Activated CD4-positive, alpha-beta memory T cell treated with anti-CD3 and anti-CD28 coated beads, Interleukin-2, amount 10 ng/mL, durations not matched to agents 7 days and 5 days (primary cell): ENCODE measurements around the gene RSF1. TPM values are rescaled to one million over a fixed set of nuclear protein-coding genes. Genes with fewer than 3 reads are reported as not detected.

Experiments
- CTCF ChIA-PET: fragments of 350-600 bp; sonication (Branson Sonifier 250); formaldehyde crosslinking; loops from one replicate; lab custom pipeline; 2021; ENCODE audit warnings: antibody characterized with exemption, inconsistent platforms; lab: Charles Lee
- POLR2A ChIA-PET: fragments of 350-600 bp; sonication (Branson Sonifier 250); formaldehyde crosslinking; loops from one replicate; lab custom pipeline; 2021; ENCODE audit warnings: antibody characterized with exemption; lab: Charles Lee
- DNase-seq: peaks from one replicate; pipeline ENCODE4 v3.0.0-alpha.2; 2020
- H3K27ac Mint-ChIP-seq: one replicate; pipeline ENCODE4 v1.8.0; 2021; ENCODE audit warnings: mild to moderate bottlenecking, mixed read lengths
- H3K27me3 Mint-ChIP-seq: one replicate; pipeline ENCODE4 v1.8.0; 2021; ENCODE audit warnings: mixed read lengths
- H3K36me3 Mint-ChIP-seq: one replicate; pipeline ENCODE4 v1.8.0; 2021; ENCODE audit warnings: low read depth, mixed read lengths
- H3K4me1 Mint-ChIP-seq: one replicate; pipeline ENCODE4 v1.8.0; 2021; ENCODE audit warnings: mixed read lengths
- H3K4me3 Mint-ChIP-seq: one replicate; pipeline ENCODE4 v1.8.0; 2021; ENCODE audit warnings: mild to moderate bottlenecking, mixed read lengths
- H3K9me3 Mint-ChIP-seq: one replicate; pipeline ENCODE4 v1.8.0; 2021; ENCODE audit warnings: mixed read lengths
- total RNA-seq, 2 experiments: library from RNA; stranded (reverse); gene quantifications; one replicate each; pipeline ENCODE4 v1.2.3, GENCODE V29; 2021

RSF1 gene
- total RNA-seq, 2 experiments from 2014 or later: 58.6 to 62.5 TPM

- Mint-ChIP-seq H3K36me3 (peaks cover 43% of the 10 kb centered on the region), H3K4me1 (peaks cover 4% of the 10 kb centered on the region), H3K27ac (no peak overlapping the region), H3K4me3 (no peak overlapping the region), H3K27me3 (no peaks in the 10 kb centered on the region), H3K9me3 (peaks cover 17% of the 10 kb centered on the region)
- DNase-seq: no peak
- ChIA-PET CTCF (no interaction called here), POLR2A (no interaction called here)
These were observed 92.2 kb downstream of the RSF1 start for GRCh38 chr11:77728203-77728786.

GRCh38 chr11:77726524-77726923, 94.0 kb downstream of the RSF1 start:
- Mint-ChIP-seq H3K9me3 (peaks cover 10% of the 10 kb centered on the region), H3K27me3 (no peaks in the 10 kb centered on the region), H3K4me3 (no peak overlapping the region), H3K4me1 (peaks cover 4% of the 10 kb centered on the region), H3K27ac (no peak overlapping the region), H3K36me3 (peaks cover 34% of the 10 kb centered on the region)
- POLR2A ChIA-PET: no interaction called here
- CTCF ChIA-PET: no interaction called here
- DNase-seq: no peak

- CTCF ChIA-PET: no interaction called here
- Mint-ChIP-seq H3K4me3 (no peak overlapping the region), H3K9me3 (peaks cover 2% of the 10 kb centered on the region), H3K4me1 (peaks cover 4% of the 10 kb centered on the region), H3K27ac (no peak overlapping the region), H3K36me3 (peaks cover 27% of the 10 kb centered on the region), H3K27me3 (no peaks in the 10 kb centered on the region)
- POLR2A ChIA-PET: no interaction called here
- no peak for DNase-seq
These were observed 95.1 kb downstream of the RSF1 start for GRCh38 chr11:77725433-77725832.

GRCh38 chr11:77724636-77725035, 95.9 kb downstream of the RSF1 start:
- Mint-ChIP-seq H3K4me3 (no peak overlapping the region), H3K27ac (no peak overlapping the region), H3K27me3 (no peaks in the 10 kb centered on the region), H3K9me3 (no peaks in the 10 kb centered on the region), H3K36me3 (peaks cover 25% of the 10 kb centered on the region), H3K4me1 (peaks cover 4% of the 10 kb centered on the region)
- ChIA-PET POLR2A (no interaction called here), CTCF (no interaction called here)
- no peak for DNase-seq

DNA sequence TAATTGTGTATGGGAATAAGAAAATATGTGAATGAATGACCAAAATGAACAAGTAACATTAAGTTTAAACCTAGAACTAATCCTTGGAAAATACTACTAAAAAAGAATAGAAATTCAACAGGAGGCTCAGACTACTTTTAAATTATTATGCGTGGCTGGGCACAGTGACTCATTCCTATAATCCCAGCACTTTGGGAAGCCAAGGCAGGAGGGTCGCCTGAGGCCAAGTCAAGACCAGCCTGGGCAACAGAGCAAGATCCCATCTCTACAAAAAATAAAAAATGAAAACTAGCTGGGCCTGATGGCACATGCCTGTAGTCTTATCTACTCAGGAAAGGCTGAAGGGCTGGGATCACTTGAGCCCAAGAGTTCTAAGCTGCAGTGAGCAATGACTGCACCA, 97.5 kb downstream of the RSF1 start:
- ChIA-PET POLR2A (no interaction called here), CTCF (no interaction called here)
- Mint-ChIP-seq H3K27me3 (no peaks in the 10 kb centered on the region), H3K4me3 (no peak overlapping the region), H3K27ac (no peak overlapping the region), H3K36me3 (peaks cover 35% of the 10 kb centered on the region), H3K4me1 (peaks cover 4% of the 10 kb centered on the region), H3K9me3 (no peaks in the 10 kb centered on the region)
- no peak for DNase-seq

- peaks cover 8% of the 10 kb centered on the region for H3K4me1 Mint-ChIP-seq
- peaks cover 10% of the 10 kb centered on the region for H3K36me3 Mint-ChIP-seq
- no peak for DNase-seq
- H3K27me3 Mint-ChIP-seq: no peaks in the 10 kb centered on the region
- H3K4me3 Mint-ChIP-seq: no peak overlapping the region
- ChIA-PET CTCF (interaction anchor here (0.7 kb wide), 1 partner anchor 150 kb away, joined by 4 read pairs; no protein-coding TSS in a partner anchor), POLR2A (no interaction called here)
- no peaks in the 10 kb centered on the region for H3K9me3 Mint-ChIP-seq
- H3K27ac Mint-ChIP-seq: no peak overlapping the region
These were observed 110.2 kb downstream of the RSF1 start for GRCh38 chr11:77710358-77710757.

DNA sequence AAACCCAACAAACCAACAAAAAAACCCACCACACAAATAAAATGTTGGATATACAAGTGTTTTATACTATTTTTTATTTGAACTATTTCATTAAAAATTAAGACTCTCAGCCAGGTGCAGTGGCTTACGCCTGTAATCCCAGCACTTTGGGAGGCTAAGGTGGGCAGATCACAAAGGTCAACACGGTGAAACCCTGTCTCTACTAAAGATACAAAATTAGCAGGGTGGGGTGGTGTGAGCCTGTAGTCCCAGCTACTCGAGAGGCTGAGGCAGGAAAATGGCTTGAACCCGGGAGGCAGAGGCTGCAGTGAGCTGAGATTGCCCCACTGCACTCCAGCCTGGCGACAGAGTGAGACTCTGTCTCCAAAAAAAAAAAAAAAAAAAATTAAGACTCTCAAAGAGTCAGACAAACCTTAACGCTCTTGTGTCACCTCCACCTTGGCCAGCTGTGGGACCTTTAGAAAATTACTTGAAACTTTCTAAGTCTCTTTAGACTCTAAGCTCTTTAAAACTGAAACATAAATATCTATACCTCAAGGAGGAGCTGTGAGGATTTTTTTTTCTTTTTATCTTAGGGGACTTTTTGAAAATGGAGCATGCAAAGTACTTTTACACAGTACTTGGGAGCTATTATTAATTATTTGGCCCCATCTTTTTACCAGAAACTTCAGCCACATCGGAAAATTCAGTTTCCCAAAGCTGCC, 114.5 kb downstream of the RSF1 start:
- H3K4me3 Mint-ChIP-seq: no peak overlapping the region
- H3K27ac Mint-ChIP-seq: no peak overlapping the region
- no peaks in the 10 kb centered on the region for H3K9me3 Mint-ChIP-seq
- POLR2A ChIA-PET: no interaction called here
- peaks cover 29% of the 10 kb centered on the region for H3K36me3 Mint-ChIP-seq
- no peak for DNase-seq
- H3K27me3 Mint-ChIP-seq: no peaks in the 10 kb centered on the region
- peaks cover 9% of the 10 kb centered on the region for H3K4me1 Mint-ChIP-seq
- CTCF ChIA-PET: no interaction called here

DNA sequence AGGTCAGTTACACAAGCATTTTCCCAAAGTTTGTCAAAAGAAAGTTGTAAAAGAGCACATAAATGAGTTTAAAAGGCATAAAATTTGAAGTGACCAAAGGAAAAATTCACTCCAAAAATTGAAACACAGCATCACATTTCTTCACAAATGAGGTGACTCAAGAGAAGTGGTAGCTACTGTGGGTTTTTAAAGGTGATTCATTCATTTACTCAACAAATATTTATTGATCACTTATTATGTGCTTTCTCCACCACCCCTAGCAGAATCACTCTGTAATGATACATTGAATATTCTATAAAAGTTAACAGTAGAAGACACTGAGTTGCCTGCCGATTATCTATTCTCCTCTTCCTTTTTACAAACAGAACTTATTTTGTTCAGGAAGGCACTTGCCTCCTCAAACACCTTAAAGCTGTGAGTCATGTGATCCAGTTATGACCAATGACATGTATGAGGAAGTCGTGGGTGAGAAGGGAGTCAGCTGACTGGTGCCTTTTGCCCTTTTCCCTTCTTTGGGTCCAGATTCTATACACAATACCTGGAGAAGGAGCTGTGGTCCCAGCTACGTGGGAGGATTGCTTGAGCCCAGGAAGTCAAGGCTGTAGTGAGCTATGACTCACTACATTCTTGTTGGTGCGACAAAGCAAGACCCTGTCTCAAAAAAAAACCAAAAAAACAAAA, 115.2 kb downstream of the RSF1 start:
- Mint-ChIP-seq H3K9me3 (no peaks in the 10 kb centered on the region), H3K27ac (no peak overlapping the region), H3K36me3 (peaks cover 33% of the 10 kb centered on the region), H3K27me3 (no peaks in the 10 kb centered on the region), H3K4me3 (no peak overlapping the region), H3K4me1 (peaks cover 11% of the 10 kb centered on the region)
- DNase-seq: no peak
- CTCF ChIA-PET: no interaction called here
- POLR2A ChIA-PET: no interaction called here

- Mint-ChIP-seq H3K27ac (no peak overlapping the region), H3K9me3 (no peaks in the 10 kb centered on the region), H3K4me1 (peaks cover 11% of the 10 kb centered on the region), H3K27me3 (no peaks in the 10 kb centered on the region), H3K36me3 (peaks cover 38% of the 10 kb centered on the region), H3K4me3 (no peak overlapping the region)
- CTCF ChIA-PET: no interaction called here
- POLR2A ChIA-PET: no interaction called here
- DNase-seq: no peak
These were observed 116.5 kb downstream of the RSF1 start for GRCh38 chr11:77704029-77704428.

- H3K27me3 Mint-ChIP-seq: no peaks in the 10 kb centered on the region
- H3K4me3 Mint-ChIP-seq: no peak overlapping the region
- peaks cover 55% of the 10 kb centered on the region for H3K36me3 Mint-ChIP-seq
- DNase-seq: no peak
- no peaks in the 10 kb centered on the region for H3K9me3 Mint-ChIP-seq
- CTCF ChIA-PET: no interaction called here
- H3K27ac Mint-ChIP-seq: no peak overlapping the region
- POLR2A ChIA-PET: no interaction called here
- H3K4me1 Mint-ChIP-seq: peaks cover 2% of the 10 kb centered on the region
These were observed 121.1 kb downstream of the RSF1 start for GRCh38 chr11:77699425-77699824.

DNA sequence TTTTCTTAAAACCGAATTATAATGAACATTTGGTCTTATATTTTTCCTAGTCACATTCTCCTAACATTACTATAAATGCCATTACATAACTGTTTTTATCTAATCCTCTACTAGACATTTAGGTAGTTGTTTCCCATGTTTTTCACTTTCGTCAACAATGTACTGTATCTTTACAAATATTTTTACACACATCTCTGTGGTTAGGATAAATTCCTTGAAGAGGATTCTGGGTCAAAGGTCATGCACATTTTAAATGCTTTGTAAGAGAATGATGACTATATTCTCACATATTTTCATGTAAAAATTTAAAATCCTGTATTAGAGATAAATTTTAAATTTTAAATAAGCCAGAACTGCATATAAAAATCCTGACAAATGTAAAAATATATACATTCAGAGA, 121.6 kb downstream of the RSF1 start:
- Mint-ChIP-seq H3K36me3 (peaks cover 51% of the 10 kb centered on the region), H3K27me3 (no peaks in the 10 kb centered on the region), H3K4me1 (peaks cover 2% of the 10 kb centered on the region), H3K27ac (no peak overlapping the region), H3K4me3 (no peak overlapping the region), H3K9me3 (no peaks in the 10 kb centered on the region)
- no peak for DNase-seq
- POLR2A ChIA-PET: no interaction called here
- CTCF ChIA-PET: no interaction called here

DNA sequence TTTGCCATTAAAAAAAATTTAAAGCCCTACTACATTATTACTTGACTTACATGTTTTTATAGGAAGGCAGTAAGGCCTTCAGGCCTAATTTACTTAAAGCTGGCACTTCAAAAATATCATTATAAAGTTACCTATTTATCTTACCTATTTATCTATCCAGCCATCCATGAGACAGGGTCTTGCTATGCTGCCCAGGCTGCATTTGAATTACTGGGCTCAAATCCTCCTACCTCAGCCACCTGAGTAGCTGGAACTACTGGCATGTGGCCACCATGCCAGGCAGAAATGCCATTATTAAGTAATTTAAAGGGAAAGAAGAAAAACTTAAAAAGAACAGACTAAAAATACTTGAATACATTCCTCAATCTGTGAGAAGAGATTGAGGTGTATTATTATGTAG, 122.7 kb downstream of the RSF1 start:
- Mint-ChIP-seq H3K27ac (no peak overlapping the region), H3K9me3 (no peaks in the 10 kb centered on the region), H3K4me1 (peaks cover 2% of the 10 kb centered on the region), H3K4me3 (no peak overlapping the region), H3K27me3 (no peaks in the 10 kb centered on the region), H3K36me3 (peaks cover 51% of the 10 kb centered on the region)
- ChIA-PET POLR2A (no interaction called here), CTCF (no interaction called here)
- DNase-seq: no peak

DNA sequence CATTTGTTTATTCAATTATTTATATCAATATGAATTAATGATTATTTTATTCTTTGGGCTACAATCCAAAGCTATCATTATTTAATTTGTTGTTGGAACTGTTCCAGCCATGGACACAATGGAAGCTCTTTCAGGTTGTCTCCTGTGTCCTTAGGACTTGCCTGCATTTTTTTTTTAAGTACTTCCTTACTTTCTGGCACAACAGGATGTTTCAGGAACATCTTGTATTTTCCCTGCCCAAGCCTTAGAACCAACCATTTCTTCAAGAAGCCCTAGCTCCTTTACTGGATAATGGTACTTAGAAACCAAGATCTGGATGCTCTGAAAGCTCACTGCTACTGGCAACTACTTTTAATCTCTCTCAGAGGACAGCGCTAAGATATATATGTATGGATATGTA, 125.1 kb downstream of the RSF1 start:
- ChIA-PET CTCF (no interaction called here), POLR2A (no interaction called here)
- Mint-ChIP-seq H3K4me1 (no peaks in the 10 kb centered on the region), H3K9me3 (no peaks in the 10 kb centered on the region), H3K4me3 (no peak overlapping the region), H3K36me3 (peaks cover 47% of the 10 kb centered on the region), H3K27ac (no peak overlapping the region), H3K27me3 (no peaks in the 10 kb centered on the region)
- no peak for DNase-seq
